Measurements from ENCODE around the gene RYR3.

Gene RYR3

DNA sequence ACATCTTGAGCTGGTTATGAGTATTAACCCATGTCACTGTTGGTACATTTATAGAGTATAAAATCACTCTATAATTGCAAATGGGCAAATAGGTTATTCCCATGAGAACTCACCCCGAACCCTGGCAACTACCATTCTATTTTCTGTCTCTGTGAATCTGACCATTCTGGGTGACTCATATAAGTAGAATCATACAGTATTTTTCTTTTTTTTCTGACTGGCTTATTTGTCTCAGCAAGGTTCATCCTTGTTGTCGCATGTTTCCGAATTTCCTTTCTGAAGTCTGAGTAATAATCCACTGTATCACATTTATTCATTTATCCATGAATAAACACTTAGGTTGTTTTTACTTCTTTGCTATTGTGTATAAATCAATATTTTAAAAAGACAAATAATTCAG, 597.6 kb downstream of the RYR3 start:
- no peak overlapping the region for H3K27ac ChIP-seq (ENCODE audit: low read length)
- H3K4me1 ChIP-seq (ENCODE audit: low read length), result no peaks in the 10 kb centered on the region

DNA sequence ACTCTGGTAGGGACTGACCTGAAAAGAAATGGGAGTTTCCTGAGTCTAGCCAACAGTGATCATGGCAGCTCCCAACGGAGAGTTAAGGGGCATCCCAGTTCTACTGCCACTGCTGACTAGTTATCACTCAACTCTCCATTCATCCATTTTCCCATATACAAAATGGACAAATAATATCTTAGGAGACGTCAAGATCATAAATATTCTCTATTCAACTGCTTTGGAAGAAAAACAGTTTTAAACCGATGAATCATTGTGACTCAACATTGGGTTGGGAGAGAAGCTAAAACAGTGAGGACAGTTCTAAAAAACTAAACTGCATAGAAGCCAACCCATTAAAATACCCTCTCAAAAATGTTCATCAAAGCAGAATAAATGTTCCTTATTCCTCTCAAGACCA, 600.0 kb downstream of the RYR3 start:
- Histone ChIP-seq H3K27ac (ENCODE audit: low read length) (no peak overlapping the region), H3K4me1 (ENCODE audit: low read length) (no peaks in the 10 kb centered on the region), H3K9ac (ENCODE audit: low read length) (no peak overlapping the region), H3K4me3 (ENCODE audit: low read length) (no peak overlapping the region), H3K4me2 (ENCODE audit: low read length) (no peak overlapping the region), H3K9me3 (ENCODE audit: insufficient read depth, low read length) (no peaks in the 10 kb centered on the region), H3K79me2 (ENCODE audit: low read length) (no peaks in the 10 kb centered on the region), H3K27me3 (ENCODE audit: low read depth, low read length) (no peaks in the 10 kb centered on the region), H3K36me3 (replicated peaks; ENCODE audit: low read depth, low read length) (no peaks in the 10 kb centered on the region), H4K20me1 (ENCODE audit: insufficient read depth, low read length) (no peaks in the 10 kb centered on the region), H2AFZ (ENCODE audit: low read depth, low read length) (no peak overlapping the region)
- TF ChIP-seq, protein P1, sequence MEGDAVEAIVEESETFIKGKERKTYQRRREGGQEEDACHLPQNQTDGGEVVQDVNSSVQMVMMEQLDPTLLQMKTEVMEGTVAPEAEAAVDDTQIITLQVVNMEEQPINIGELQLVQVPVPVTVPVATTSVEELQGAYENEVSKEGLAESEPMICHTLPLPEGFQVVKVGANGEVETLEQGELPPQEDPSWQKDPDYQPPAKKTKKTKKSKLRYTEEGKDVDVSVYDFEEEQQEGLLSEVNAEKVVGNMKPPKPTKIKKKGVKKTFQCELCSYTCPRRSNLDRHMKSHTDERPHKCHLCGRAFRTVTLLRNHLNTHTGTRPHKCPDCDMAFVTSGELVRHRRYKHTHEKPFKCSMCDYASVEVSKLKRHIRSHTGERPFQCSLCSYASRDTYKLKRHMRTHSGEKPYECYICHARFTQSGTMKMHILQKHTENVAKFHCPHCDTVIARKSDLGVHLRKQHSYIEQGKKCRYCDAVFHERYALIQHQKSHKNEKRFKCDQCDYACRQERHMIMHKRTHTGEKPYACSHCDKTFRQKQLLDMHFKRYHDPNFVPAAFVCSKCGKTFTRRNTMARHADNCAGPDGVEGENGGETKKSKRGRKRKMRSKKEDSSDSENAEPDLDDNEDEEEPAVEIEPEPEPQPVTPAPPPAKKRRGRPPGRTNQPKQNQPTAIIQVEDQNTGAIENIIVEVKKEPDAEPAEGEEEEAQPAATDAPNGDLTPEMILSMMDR (IDR thresholded peaks at IDR 0.05; ENCODE audit: low read depth, low read length), result no peak
- no peak for TF ChIP-seq EZH2phosphoT487 (IDR thresholded peaks at IDR 0.05; ENCODE audit: low read depth)

More for the DNA sequence above, 597.6 kb downstream of the RYR3 start:
- no peaks in the 10 kb centered on the region for H3K79me2 ChIP-seq (ENCODE audit: low read length)
- H3K4me3 ChIP-seq (ENCODE audit: low read length), result no peak overlapping the region
- H3K9me3 ChIP-seq (ENCODE audit: insufficient read depth, low read length), result no peaks in the 10 kb centered on the region
- no peak overlapping the region for H2AFZ ChIP-seq (ENCODE audit: low read depth, low read length)
- H3K9ac ChIP-seq (ENCODE audit: low read length), result no peak overlapping the region
- H3K36me3 ChIP-seq (replicated peaks; ENCODE audit: low read depth, low read length), result no peaks in the 10 kb centered on the region
- no peaks in the 10 kb centered on the region for H4K20me1 ChIP-seq (ENCODE audit: insufficient read depth, low read length)
- H3K4me2 ChIP-seq (ENCODE audit: low read length), result no peak overlapping the region
- TF ChIP-seq, protein P1 (IDR thresholded peaks at IDR 0.05; ENCODE audit: low read depth, low read length), result no peak
- no peak for TF ChIP-seq EZH2phosphoT487 (IDR thresholded peaks at IDR 0.05; ENCODE audit: low read depth)
- H3K27me3 ChIP-seq (ENCODE audit: low read depth, low read length), result no peaks in the 10 kb centered on the region

GRCh38 chr15:33912326-33912725, 601.6 kb downstream of the RYR3 start:
- H3K9ac ChIP-seq (ENCODE audit: low read length), result no peak overlapping the region
- H3K27ac ChIP-seq (ENCODE audit: low read length), result no peak overlapping the region
- no peaks in the 10 kb centered on the region for H3K4me1 ChIP-seq (ENCODE audit: low read length)
- no peaks in the 10 kb centered on the region for H4K20me1 ChIP-seq (ENCODE audit: insufficient read depth, low read length)
- no peak overlapping the region for H3K4me2 ChIP-seq (ENCODE audit: low read length)
- H2AFZ ChIP-seq (ENCODE audit: low read depth, low read length), result no peak overlapping the region
- no peak for TF ChIP-seq EZH2phosphoT487 (IDR thresholded peaks at IDR 0.05; ENCODE audit: low read depth)
- TF ChIP-seq, protein P1 (IDR thresholded peaks at IDR 0.05; ENCODE audit: low read depth, low read length), result no peak
- no peaks in the 10 kb centered on the region for H3K27me3 ChIP-seq (ENCODE audit: low read depth, low read length)
- H3K36me3 ChIP-seq (replicated peaks; ENCODE audit: low read depth, low read length), result no peaks in the 10 kb centered on the region
- H3K79me2 ChIP-seq (ENCODE audit: low read length), result no peaks in the 10 kb centered on the region
- no peaks in the 10 kb centered on the region for H3K9me3 ChIP-seq (ENCODE audit: insufficient read depth, low read length)
- H3K4me3 ChIP-seq (ENCODE audit: low read length), result no peak overlapping the region

DNA sequence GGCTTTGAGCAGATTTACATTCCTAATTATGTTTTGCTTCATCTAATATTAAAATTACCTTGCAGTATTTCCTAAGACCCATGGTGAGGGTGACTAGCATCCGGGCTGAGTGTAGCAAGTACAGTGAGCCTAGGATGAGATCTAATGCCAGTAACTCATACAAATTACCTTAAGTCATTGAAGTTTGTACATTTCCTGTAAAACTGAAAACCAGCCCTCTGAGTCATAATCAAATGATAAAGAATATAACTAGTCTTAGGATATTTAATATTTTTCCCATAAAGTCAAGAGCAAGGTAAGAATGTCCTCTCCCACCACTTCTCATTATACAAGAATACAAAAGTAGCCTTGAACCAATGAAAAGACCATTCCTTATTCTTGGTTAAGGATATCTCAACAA, 602.7 kb downstream of the RYR3 start:
- Histone ChIP-seq H2AFZ (ENCODE audit: low read depth, low read length) (no peak overlapping the region), H4K20me1 (ENCODE audit: insufficient read depth, low read length) (no peaks in the 10 kb centered on the region), H3K27me3 (ENCODE audit: low read depth, low read length) (no peaks in the 10 kb centered on the region), H3K27ac (ENCODE audit: low read length) (no peak overlapping the region), H3K4me3 (ENCODE audit: low read length) (no peak overlapping the region), H3K9ac (ENCODE audit: low read length) (no peak overlapping the region), H3K9me3 (ENCODE audit: insufficient read depth, low read length) (no peaks in the 10 kb centered on the region), H3K36me3 (replicated peaks; ENCODE audit: low read depth, low read length) (no peaks in the 10 kb centered on the region), H3K4me1 (ENCODE audit: low read length) (no peaks in the 10 kb centered on the region), H3K79me2 (ENCODE audit: low read length) (no peaks in the 10 kb centered on the region), H3K4me2 (ENCODE audit: low read length) (no peak overlapping the region)
- TF ChIP-seq, protein P1 (IDR thresholded peaks at IDR 0.05; ENCODE audit: low read depth, low read length), result no peak

All from OCI-LY3 (cell line).